Erythroblast (primary cell): Measurements from ENCODE around the gene TTC21B.

Experiments used
- DNase-seq, 2 experiments: peaks; one replicate each; lab custom pipeline; 2025; lab: John Stamatoyannopoulos, UW
- GATA1 ChIP-seq: IDR thresholded peaks from 2 replicates; pipeline ENCODE4 v1.6.1; 2011; ENCODE audit warnings: low read depth, mild to moderate bottlenecking, control low read depth, low read length, moderate library complexity
- POLR2A ChIP-seq: IDR thresholded peaks from 2 replicates; pipeline ENCODE4 v1.6.1; 2011; ENCODE audit warnings: mild to moderate bottlenecking, low read length

Gene TTC21B

GRCh38 chr2:165857876-165858275 lies 95.7 kb downstream of the TTC21B start:
- TF ChIP-seq GATA1 = no peak
- no peak for TF ChIP-seq POLR2A
- DNase-seq = no peak

GRCh38 chr2:165852394-165852793 lies 101.2 kb downstream of the TTC21B start:
- no peak for DNase-seq
- TF ChIP-seq POLR2A (no peak), GATA1 (no peak)

- TF ChIP-seq GATA1 (no peak), POLR2A (no peak)
- no peak for DNase-seq
Observed at GRCh38 chr2:165847001-165847400, 106.6 kb downstream of the TTC21B start.

GRCh38 chr2:165846056-165846455 lies 107.5 kb downstream of the TTC21B start:
- TF ChIP-seq GATA1 = no peak
- TF ChIP-seq POLR2A = no peak
- no peak for DNase-seq

- no peak for DNase-seq
- TF ChIP-seq GATA1 (no peak), POLR2A (no peak)
Observed at GRCh38 chr2:165844216-165844615, 109.4 kb downstream of the TTC21B start.

GRCh38 chr2:165843351-165843750 lies 110.2 kb downstream of the TTC21B start:
- TF ChIP-seq GATA1 = no peak
- TF ChIP-seq POLR2A = no peak
- no peak for DNase-seq

GRCh38 chr2:165840333-165840958 lies 113.1 kb downstream of the TTC21B start:
- TF ChIP-seq POLR2A = no peak
- no peak for TF ChIP-seq GATA1
- DNase-seq = no peak

- TF ChIP-seq POLR2A (no peak), GATA1 (no peak)
- no peak for DNase-seq
Observed at GRCh38 chr2:165839610-165840009, 114.0 kb downstream of the TTC21B start.

- DNase-seq = no peak
Observed at GRCh38 chr2:165837122-165837521, 116.5 kb downstream of the TTC21B start.

GRCh38 chr2:165835363-165835762 lies 118.2 kb downstream of the TTC21B start:
- no peak for TF ChIP-seq GATA1
- no peak for TF ChIP-seq POLR2A
- no peak for DNase-seq

More at GRCh38 chr2:165837122-165837521, 116.5 kb downstream of the TTC21B start:
- TF ChIP-seq POLR2A = no peak
- TF ChIP-seq GATA1 = no peak

GRCh38 chr2:165833156-165833555 lies 120.4 kb downstream of the TTC21B start:
- TF ChIP-seq POLR2A = no peak
- no peak for TF ChIP-seq GATA1
- DNase-seq = no peak

- no peak for TF ChIP-seq GATA1
- no peak for TF ChIP-seq POLR2A
- no peak for DNase-seq
Observed at GRCh38 chr2:165827921-165828276, 125.7 kb downstream of the TTC21B start.

GRCh38 chr2:165827016-165827920 lies 126.3 kb downstream of the TTC21B start:
- DNase-seq = no peak
- TF ChIP-seq GATA1 (no peak), POLR2A (no peak)

- TF ChIP-seq POLR2A = no peak
- no peak for TF ChIP-seq GATA1
- DNase-seq = no peak
Observed at GRCh38 chr2:165825041-165825440, 128.5 kb downstream of the TTC21B start.
